Astrocyte (in vitro differentiated cells and primary cell): ENCODE measurements around the gene URI1. TPM values are rescaled to one million over a fixed set of nuclear protein-coding genes. Genes with fewer than 3 reads are reported as not detected.

Experiments used
- DNase-seq: peaks from one replicate; pipeline ENCODE4 v3.0.0-alpha.2; 2010; ENCODE audit warnings: low read depth
- FAIRE-seq: peaks from 2 replicates; lab custom pipeline; 2011; peaks lifted over from hg19 to GRCh38; lab: Jason Lieb, UNC
- H2AFZ ChIP-seq: 2 replicates; pipeline ENCODE4 v1.6.0; 2012; ENCODE audit warnings: low read depth, low read length, inconsistent platforms
- H3K27ac ChIP-seq: 2 replicates; pipeline ENCODE4 v1.5.1; 2011; ENCODE audit warnings: low read depth, low read length, inconsistent platforms
- H3K27me3 ChIP-seq: 2 replicates; pipeline ENCODE4 v1.6.0; 2011; ENCODE audit warnings: low read length, inconsistent platforms; ENCODE audit not compliant: insufficient read depth
- H3K36me3 ChIP-seq: 2 replicates; pipeline ENCODE4 v1.5.1; 2011; ENCODE audit warnings: low read length, inconsistent platforms; ENCODE audit not compliant: insufficient read depth
- H3K4me1 ChIP-seq: 2 replicates; pipeline ENCODE4 v1.5.1; 2011; ENCODE audit warnings: low read length, inconsistent platforms; ENCODE audit not compliant: insufficient read depth
- H3K4me2 ChIP-seq: 2 replicates; pipeline ENCODE4 v1.6.0; 2012; ENCODE audit warnings: low read length, inconsistent platforms
- H3K4me3 ChIP-seq: 2 replicates; pipeline ENCODE4 v1.5.1; 2011; ENCODE audit warnings: low read depth, mild to moderate bottlenecking, low read length, inconsistent platforms; ENCODE audit not compliant: insufficient read depth
- H3K79me2 ChIP-seq: 2 replicates; pipeline ENCODE4 v1.6.0; 2012; ENCODE audit warnings: mild to moderate bottlenecking, low read length, inconsistent platforms; ENCODE audit not compliant: insufficient read depth
- H3K9ac ChIP-seq: 2 replicates; pipeline ENCODE4 v1.6.0; 2012; ENCODE audit warnings: mild to moderate bottlenecking, low read length, inconsistent platforms
- H3K9me3 ChIP-seq: 2 replicates; pipeline ENCODE4 v1.5.1; 2012; ENCODE audit warnings: low read depth, mild to moderate bottlenecking, low read length, inconsistent platforms; ENCODE audit not compliant: insufficient read depth
- H4K20me1 ChIP-seq: 2 replicates; pipeline ENCODE4 v1.6.0; 2012; ENCODE audit warnings: low read length, inconsistent platforms; ENCODE audit not compliant: insufficient read depth
- H3K27ac Mint-ChIP-seq: one replicate; pipeline ENCODE4 v1.8.0; 2021; ENCODE audit warnings: mild to moderate bottlenecking, mixed read lengths; ENCODE audit not compliant: unreplicated experiment
- H3K27me3 Mint-ChIP-seq: one replicate; pipeline ENCODE4 v1.8.0; 2021; ENCODE audit warnings: low read depth, mixed read lengths; ENCODE audit not compliant: unreplicated experiment
- H3K36me3 Mint-ChIP-seq: one replicate; pipeline ENCODE4 v1.8.0; 2021; ENCODE audit warnings: low read depth, mixed read lengths; ENCODE audit not compliant: unreplicated experiment
- H3K4me1 Mint-ChIP-seq: one replicate; pipeline ENCODE4 v1.8.0; 2021; ENCODE audit warnings: low read depth, mixed read lengths; ENCODE audit not compliant: unreplicated experiment
- H3K4me3 Mint-ChIP-seq: one replicate; pipeline ENCODE4 v1.8.0; 2021; ENCODE audit warnings: mild to moderate bottlenecking, moderate library complexity, mixed read lengths; ENCODE audit not compliant: unreplicated experiment
- H3K9me3 Mint-ChIP-seq: one replicate; pipeline ENCODE4 v1.8.0; 2021; ENCODE audit warnings: mild to moderate bottlenecking, mixed read lengths; ENCODE audit not compliant: unreplicated experiment
- EZH2 ChIP-seq: IDR thresholded peaks from 2 replicates; pipeline ENCODE4 v1.6.1; 2012; ENCODE audit warnings: mild to moderate bottlenecking, low read length, inconsistent platforms; ENCODE audit not compliant: insufficient read depth
- total RNA-seq: library from RNA; stranded (reverse); gene quantifications from 2 replicates; pipeline ENCODE4 v1.2.1, GENCODE V29; 2021
- TF ChIP-seq, protein P1 (sequence below): IDR thresholded peaks from 2 replicates; pipeline ENCODE4 v1.5.1; 2011; ENCODE audit warnings: low read depth, mild to moderate bottlenecking, inconsistent platforms, low read length, moderate library complexity; ENCODE audit not compliant: insufficient read depth

URI1 gene
- total RNA-seq, 1 donor from 2014 or later, result 61.4 TPM

DNA sequence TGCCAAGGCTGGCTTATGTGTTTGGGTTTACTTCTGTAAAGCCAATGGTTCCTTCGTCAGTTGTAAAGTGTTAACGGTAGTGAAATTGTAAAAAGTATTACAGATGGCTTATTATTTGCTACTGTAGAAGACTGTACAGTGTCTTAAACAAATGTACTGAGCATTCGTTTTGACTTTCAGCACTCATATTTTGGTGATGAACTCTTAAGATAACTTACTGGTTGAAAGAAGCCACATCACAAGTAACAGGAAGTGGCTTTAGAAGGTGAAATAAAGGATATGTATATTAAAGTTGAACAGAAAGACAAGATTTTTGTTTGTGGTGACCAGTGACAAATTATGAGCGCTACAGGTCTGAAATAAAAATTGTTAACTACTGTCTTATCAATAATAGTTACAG lies 64.2 kb downstream of the URI1 start:
- DNase-seq, result no peak
- Mint-ChIP-seq H3K27ac (no peak overlapping the region), H3K4me3 (no peak overlapping the region), H3K9me3 (no peaks in the 10 kb centered on the region), H3K36me3 (peaks cover 9% of the 10 kb centered on the region), H3K4me1 (peaks cover 10% of the 10 kb centered on the region), H3K27me3 (no peaks in the 10 kb centered on the region)
- no peak overlapping the region for H3K4me3 ChIP-seq
- H3K9ac ChIP-seq, result no peak overlapping the region
- H3K4me2 ChIP-seq, result no peak overlapping the region
- H2AFZ ChIP-seq, result no peak overlapping the region
- peak; percentile 5 for FAIRE-seq
- peaks cover 12% of the 10 kb centered on the region for H4K20me1 ChIP-seq
- H3K36me3 ChIP-seq, result peaks cover 15% of the 10 kb centered on the region
- no peak overlapping the region for H3K27ac ChIP-seq
- peaks cover 13% of the 10 kb centered on the region for H3K79me2 ChIP-seq
- H3K27me3 ChIP-seq, result no peaks in the 10 kb centered on the region
- no peaks in the 10 kb centered on the region for H3K4me1 ChIP-seq
- no peaks in the 10 kb centered on the region for H3K9me3 ChIP-seq
- no peak for TF ChIP-seq EZH2
- TF ChIP-seq, protein P1, sequence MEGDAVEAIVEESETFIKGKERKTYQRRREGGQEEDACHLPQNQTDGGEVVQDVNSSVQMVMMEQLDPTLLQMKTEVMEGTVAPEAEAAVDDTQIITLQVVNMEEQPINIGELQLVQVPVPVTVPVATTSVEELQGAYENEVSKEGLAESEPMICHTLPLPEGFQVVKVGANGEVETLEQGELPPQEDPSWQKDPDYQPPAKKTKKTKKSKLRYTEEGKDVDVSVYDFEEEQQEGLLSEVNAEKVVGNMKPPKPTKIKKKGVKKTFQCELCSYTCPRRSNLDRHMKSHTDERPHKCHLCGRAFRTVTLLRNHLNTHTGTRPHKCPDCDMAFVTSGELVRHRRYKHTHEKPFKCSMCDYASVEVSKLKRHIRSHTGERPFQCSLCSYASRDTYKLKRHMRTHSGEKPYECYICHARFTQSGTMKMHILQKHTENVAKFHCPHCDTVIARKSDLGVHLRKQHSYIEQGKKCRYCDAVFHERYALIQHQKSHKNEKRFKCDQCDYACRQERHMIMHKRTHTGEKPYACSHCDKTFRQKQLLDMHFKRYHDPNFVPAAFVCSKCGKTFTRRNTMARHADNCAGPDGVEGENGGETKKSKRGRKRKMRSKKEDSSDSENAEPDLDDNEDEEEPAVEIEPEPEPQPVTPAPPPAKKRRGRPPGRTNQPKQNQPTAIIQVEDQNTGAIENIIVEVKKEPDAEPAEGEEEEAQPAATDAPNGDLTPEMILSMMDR, result no peak

DNA sequence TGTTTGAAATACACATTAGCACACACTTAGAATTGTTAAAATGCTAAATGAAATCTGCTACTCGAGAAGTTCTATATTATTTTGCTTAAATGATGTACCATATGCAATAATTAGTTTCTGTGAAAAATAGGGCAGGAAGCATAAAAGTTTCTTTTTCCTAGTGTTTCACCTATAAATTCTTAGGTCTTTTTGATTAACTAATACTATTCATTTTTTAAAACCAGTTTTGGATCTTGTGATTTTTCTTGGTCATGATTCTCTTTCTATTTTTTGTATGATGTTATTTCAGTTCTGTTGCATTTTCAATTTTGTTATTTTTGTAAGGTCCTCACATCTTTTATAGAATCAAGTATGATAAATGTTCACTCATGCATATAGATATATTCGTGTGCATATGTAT lies 66.1 kb downstream of the URI1 start:
- peaks cover 10% of the 10 kb centered on the region for H3K4me1 Mint-ChIP-seq
- no peak for DNase-seq
- H3K36me3 ChIP-seq, result peaks cover 15% of the 10 kb centered on the region
- H3K27me3 ChIP-seq, result no peaks in the 10 kb centered on the region
- no peak overlapping the region for H3K27ac ChIP-seq
- H3K79me2 ChIP-seq, result peaks cover 12% of the 10 kb centered on the region
- H3K27ac Mint-ChIP-seq, result no peak overlapping the region
- no peak overlapping the region for H3K4me2 ChIP-seq
- H3K27me3 Mint-ChIP-seq, result no peaks in the 10 kb centered on the region
- no peak overlapping the region for H3K4me3 ChIP-seq
- H3K9me3 ChIP-seq, result no peaks in the 10 kb centered on the region
- H3K4me3 Mint-ChIP-seq, result no peak overlapping the region
- no peak for TF ChIP-seq EZH2
- TF ChIP-seq, protein P1, result no peak
- H4K20me1 ChIP-seq, result peaks cover 6% of the 10 kb centered on the region
- H3K4me1 ChIP-seq, result no peaks in the 10 kb centered on the region
- H2AFZ ChIP-seq, result no peak overlapping the region
- H3K9me3 Mint-ChIP-seq, result no peaks in the 10 kb centered on the region
- H3K36me3 Mint-ChIP-seq, result peaks cover 9% of the 10 kb centered on the region
- FAIRE-seq, result no peak
- H3K9ac ChIP-seq, result no peak overlapping the region

DNA sequence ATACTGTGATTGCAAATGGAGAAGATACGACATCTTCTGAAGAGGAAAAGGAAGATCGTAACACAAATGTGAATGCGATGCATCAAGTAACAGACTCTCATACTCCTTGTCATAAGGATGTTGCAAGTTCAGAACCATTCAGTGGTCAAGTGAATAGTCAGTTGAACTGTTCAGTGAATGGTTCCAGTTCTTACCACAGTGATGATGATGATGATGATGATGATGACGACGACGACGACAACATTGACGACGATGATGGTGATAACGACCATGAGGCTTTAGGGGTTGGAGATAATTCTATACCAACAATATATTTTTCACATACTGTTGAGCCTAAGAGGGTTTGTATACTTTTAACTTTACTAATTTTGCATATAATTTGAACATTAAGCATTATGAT lies 67.0 kb downstream of the URI1 start:
- peaks cover under 1% of the 10 kb centered on the region for H4K20me1 ChIP-seq
- no peak overlapping the region for H3K27ac ChIP-seq
- no peaks in the 10 kb centered on the region for H3K9me3 Mint-ChIP-seq
- H3K27me3 Mint-ChIP-seq, result no peaks in the 10 kb centered on the region
- no peaks in the 10 kb centered on the region for H3K9me3 ChIP-seq
- FAIRE-seq, result peak; percentile 62
- H3K27me3 ChIP-seq, result no peaks in the 10 kb centered on the region
- H3K36me3 ChIP-seq, result peaks cover 15% of the 10 kb centered on the region
- peaks cover 4% of the 10 kb centered on the region for H3K79me2 ChIP-seq
- H3K27ac Mint-ChIP-seq, result no peak overlapping the region
- H3K4me2 ChIP-seq, result no peak overlapping the region
- TF ChIP-seq, protein P1, result no peak
- TF ChIP-seq EZH2, result no peak
- DNase-seq, result no peak
- peaks cover 6% of the 10 kb centered on the region for H3K4me1 Mint-ChIP-seq
- peaks cover 9% of the 10 kb centered on the region for H3K36me3 Mint-ChIP-seq
- H3K4me3 Mint-ChIP-seq, result no peak overlapping the region
- H2AFZ ChIP-seq, result no peak overlapping the region
- H3K9ac ChIP-seq, result no peak overlapping the region
- no peaks in the 10 kb centered on the region for H3K4me1 ChIP-seq
- no peak overlapping the region for H3K4me3 ChIP-seq
